Osteoblast (primary cell): Measurements from ENCODE around the gene CRTAP. TPM values are rescaled to one million over a fixed set of nuclear protein-coding genes. Genes with fewer than 3 reads are reported as not detected.

Experiments used
- DNase-seq: peaks from one replicate; pipeline ENCODE4 v3.0.0; 2011; ENCODE audit warnings: low spot score, mixed read lengths; ENCODE audit not compliant: insufficient read length; ENCODE audit errors: missing footprints
- H2AFZ ChIP-seq: 2 replicates; pipeline ENCODE4 v1.6.0; 2011; ENCODE audit warnings: mild to moderate bottlenecking, low read length
- H3K27ac ChIP-seq: 2 replicates; pipeline ENCODE4 v1.5.1; 2011; ENCODE audit warnings: mild to moderate bottlenecking, low read depth, low read length, moderate library complexity
- H3K27me3 ChIP-seq: 2 replicates; pipeline ENCODE4 v1.6.0; 2012; ENCODE audit warnings: mild to moderate bottlenecking, control low read depth, inconsistent platforms, low read length, moderate library complexity; ENCODE audit not compliant: insufficient read depth
- H3K36me3 ChIP-seq: 2 replicates; pipeline ENCODE4 v1.5.1; 2011; ENCODE audit warnings: mild to moderate bottlenecking, low read length, control low read depth, moderate library complexity; ENCODE audit not compliant: insufficient read depth
- H3K4me1 ChIP-seq: 2 replicates; pipeline ENCODE4 v1.5.1; 2011; ENCODE audit warnings: mild to moderate bottlenecking, low read length, control low read depth, moderate library complexity; ENCODE audit not compliant: insufficient read depth
- H3K4me2 ChIP-seq: 2 replicates; pipeline ENCODE4 v1.6.0; 2011; ENCODE audit warnings: mild to moderate bottlenecking, low read length; ENCODE audit not compliant: insufficient read depth
- H3K4me3 ChIP-seq: fragments of 200-600 bp; sonication (generic); 3 replicates; pipeline ENCODE4 v1.5.1; 2012; ENCODE audit warnings: mild to moderate bottlenecking, low read length, inconsistent platforms; ENCODE audit not compliant: insufficient read depth
- H3K79me2 ChIP-seq: 2 replicates; pipeline ENCODE4 v1.6.0; 2012; ENCODE audit warnings: mild to moderate bottlenecking, low read length, control low read depth, inconsistent platforms; ENCODE audit not compliant: insufficient read depth
- H3K9me3 ChIP-seq: 2 replicates; pipeline ENCODE4 v1.5.1; 2011; ENCODE audit warnings: low read depth, low read length, control low read depth
- H4K20me1 ChIP-seq: 2 replicates; pipeline ENCODE4 v1.6.0; 2012; ENCODE audit warnings: mild to moderate bottlenecking, low read length, control low read depth; ENCODE audit not compliant: insufficient read depth
- CTCF ChIP-seq: IDR thresholded peaks from 2 replicates; pipeline ENCODE4 v1.5.1; 2011; ENCODE audit warnings: mild to moderate bottlenecking, low read depth, low read length, moderate library complexity; ENCODE audit errors: extremely low read depth
- total RNA-seq: library from RNA; depleted of rRNA; stranded (reverse); fragments of >200 nt; gene quantifications from 2 replicates; pipeline ENCODE4 v1.2.3, GENCODE V29; 2012

Gene CRTAP
- total RNA-seq, 1 donor: 266 TPM

- DNase-seq: no peak
- Histone ChIP-seq H3K4me2 (no peak overlapping the region), H2AFZ (no peak overlapping the region), H3K79me2 (peaks cover 73% of the 10 kb centered on the region), H4K20me1 (peaks cover 11% of the 10 kb centered on the region), H3K4me1 (peaks cover 36% of the 10 kb centered on the region), H3K9me3 (no peaks in the 10 kb centered on the region), H3K27me3 (no peaks in the 10 kb centered on the region), H3K27ac (no peak overlapping the region), H3K36me3 (peaks cover 24% of the 10 kb centered on the region), H3K4me3 (no peak overlapping the region)
- TF ChIP-seq CTCF: no peak
Observed at GRCh38 chr3:33119891-33120290, 6.1 kb downstream of the CRTAP start.

DNA sequence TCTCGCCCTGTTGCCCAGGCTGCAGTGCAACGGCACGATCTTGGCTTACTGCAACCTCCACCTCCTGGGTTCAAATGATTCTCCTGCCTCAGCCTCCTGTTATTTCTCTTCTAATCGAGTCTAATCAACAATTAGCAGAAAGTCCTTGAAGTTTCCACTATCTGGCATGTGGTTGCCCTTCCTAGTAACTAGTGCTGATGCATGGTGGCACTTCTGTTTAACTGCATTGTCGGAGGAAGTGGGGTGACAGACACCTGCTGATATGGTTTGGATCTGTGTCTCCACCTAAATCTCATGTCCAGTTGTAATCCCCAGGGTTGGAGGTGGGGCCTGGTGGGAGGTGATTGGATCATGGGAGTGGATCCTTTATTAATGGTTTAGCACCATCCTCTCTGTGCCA is 9.2 kb downstream of the CRTAP start:
- peaks cover 47% of the 10 kb centered on the region for H3K79me2 ChIP-seq
- no peaks in the 10 kb centered on the region for H3K9me3 ChIP-seq
- no peak overlapping the region for H3K27ac ChIP-seq
- no peak overlapping the region for H3K4me2 ChIP-seq
- peaks cover 6% of the 10 kb centered on the region for H4K20me1 ChIP-seq
- peaks cover 42% of the 10 kb centered on the region for H3K36me3 ChIP-seq
- DNase-seq: no peak
- no peak overlapping the region for H2AFZ ChIP-seq
- peaks cover 17% of the 10 kb centered on the region for H3K4me1 ChIP-seq
- H3K4me3 ChIP-seq: no peak overlapping the region
- no peak for TF ChIP-seq CTCF
- no peaks in the 10 kb centered on the region for H3K27me3 ChIP-seq

- Histone ChIP-seq H3K27ac (no peak overlapping the region), H3K4me2 (no peak overlapping the region), H3K36me3 (peaks cover 42% of the 10 kb centered on the region), H2AFZ (no peak overlapping the region), H3K79me2 (peaks cover 35% of the 10 kb centered on the region), H4K20me1 (no peaks in the 10 kb centered on the region), H3K27me3 (no peaks in the 10 kb centered on the region), H3K4me3 (no peak overlapping the region), H3K9me3 (no peaks in the 10 kb centered on the region), H3K4me1 (peaks cover 2% of the 10 kb centered on the region)
- DNase-seq: no peak
- TF ChIP-seq CTCF: no peak
Observed at GRCh38 chr3:33124638-33125037, 10.8 kb downstream of the CRTAP start.

DNA sequence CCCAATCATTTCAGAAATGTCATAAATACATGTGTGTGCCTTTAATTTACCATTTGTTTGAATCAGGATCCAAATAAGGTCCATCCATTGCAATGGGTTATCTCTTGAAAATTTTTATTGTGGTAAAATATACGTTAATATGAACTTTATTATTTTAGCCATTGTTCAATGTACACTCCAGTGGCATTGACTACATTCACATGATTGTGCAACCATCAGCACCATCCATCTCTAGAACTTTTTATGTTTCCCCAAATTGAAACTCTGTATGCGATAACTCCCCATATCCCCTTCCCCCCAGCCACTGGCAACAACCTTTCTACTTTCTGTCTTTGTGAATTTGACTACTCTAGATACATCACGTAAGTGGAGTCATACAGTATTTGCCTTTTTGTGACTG is 12.0 kb downstream of the CRTAP start:
- H3K9me3 ChIP-seq: no peaks in the 10 kb centered on the region
- no peak for DNase-seq
- H3K4me3 ChIP-seq: no peak overlapping the region
- H4K20me1 ChIP-seq: no peaks in the 10 kb centered on the region
- H3K36me3 ChIP-seq: peaks cover 36% of the 10 kb centered on the region
- peaks cover 25% of the 10 kb centered on the region for H3K79me2 ChIP-seq
- no peak overlapping the region for H3K4me2 ChIP-seq
- TF ChIP-seq CTCF: no peak
- H3K27ac ChIP-seq: no peak overlapping the region
- H3K27me3 ChIP-seq: no peaks in the 10 kb centered on the region
- no peak overlapping the region for H2AFZ ChIP-seq
- H3K4me1 ChIP-seq: no peaks in the 10 kb centered on the region
